GM12801 (cell line): ENCODE results near the gene SDCCAG8.

Source experiments
- CTCF ChIP-seq: IDR thresholded peaks from one replicate; pipeline ENCODE4 v1.5.1; 2011; ENCODE audit warnings: control low read depth; ENCODE audit not compliant: insufficient read length; ENCODE audit errors: extremely low read depth

Gene SDCCAG8

DNA sequence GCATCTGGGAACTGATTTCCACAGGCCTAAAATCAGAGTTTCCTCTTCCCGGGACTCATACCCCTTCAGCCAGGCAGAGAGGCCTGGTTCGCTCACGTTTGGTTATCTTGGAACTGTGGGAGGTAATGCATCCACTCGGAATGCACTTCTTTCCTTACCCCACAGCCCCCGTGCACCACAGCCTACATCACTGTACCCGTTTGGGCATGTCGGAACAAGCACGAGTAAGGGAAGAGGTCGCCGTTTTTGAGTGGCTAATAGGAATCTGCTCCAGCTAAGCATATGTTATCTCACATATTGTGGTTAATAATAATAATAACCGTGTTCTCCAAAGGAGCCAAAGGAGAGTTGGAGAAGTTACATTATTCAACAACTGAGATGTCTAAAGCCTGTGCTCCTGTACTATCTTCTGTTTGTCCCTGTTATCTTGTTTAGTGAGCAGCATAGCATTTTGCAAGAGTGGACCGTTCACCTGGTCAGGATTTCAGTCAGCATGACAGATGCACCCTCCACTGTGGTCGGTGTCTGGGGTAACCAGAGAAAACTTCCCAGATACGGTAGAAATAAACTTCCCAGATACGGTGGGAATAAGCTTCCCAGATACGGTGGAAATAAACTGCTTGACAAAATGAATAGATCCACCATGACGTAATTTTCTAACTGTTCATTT, 198.6 kb downstream of the SDCCAG8 start:
- TF ChIP-seq CTCF, result no peak

GRCh38 chr1:243455760-243456651, 200.2 kb downstream of the SDCCAG8 start:
- no peak for TF ChIP-seq CTCF

DNA sequence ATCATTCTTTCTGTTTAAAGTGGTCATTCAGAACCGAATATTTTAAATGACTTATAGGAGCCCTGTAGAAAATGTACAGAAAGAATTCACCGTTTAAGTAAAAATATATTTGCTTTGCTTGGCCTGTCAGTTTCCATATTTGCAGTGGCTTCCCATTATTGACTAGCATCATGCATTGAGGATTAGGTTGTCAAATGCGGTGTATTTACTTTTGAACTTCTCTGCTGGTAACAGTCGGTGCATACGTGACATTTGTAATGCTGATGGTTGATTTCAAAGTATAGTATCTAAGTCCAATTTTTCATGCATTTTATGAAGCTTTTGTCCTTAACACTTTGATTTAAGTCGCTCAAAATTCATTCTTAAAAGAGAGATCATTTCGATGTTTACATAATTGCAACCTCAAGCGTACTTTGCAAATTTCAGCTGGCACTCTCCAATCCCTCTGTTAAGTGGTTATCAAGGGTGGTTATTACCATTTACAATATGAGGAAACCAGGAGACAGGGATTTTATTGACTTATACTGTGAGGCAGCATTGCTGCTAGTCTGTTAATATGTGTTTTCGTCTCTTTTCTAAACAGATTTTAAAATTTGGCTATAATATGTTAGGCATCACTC, 201.6 kb downstream of the SDCCAG8 start:
- TF ChIP-seq CTCF, result no peak

GRCh38 chr1:243459059-243459458, 203.2 kb downstream of the SDCCAG8 start:
- no peak for TF ChIP-seq CTCF

DNA sequence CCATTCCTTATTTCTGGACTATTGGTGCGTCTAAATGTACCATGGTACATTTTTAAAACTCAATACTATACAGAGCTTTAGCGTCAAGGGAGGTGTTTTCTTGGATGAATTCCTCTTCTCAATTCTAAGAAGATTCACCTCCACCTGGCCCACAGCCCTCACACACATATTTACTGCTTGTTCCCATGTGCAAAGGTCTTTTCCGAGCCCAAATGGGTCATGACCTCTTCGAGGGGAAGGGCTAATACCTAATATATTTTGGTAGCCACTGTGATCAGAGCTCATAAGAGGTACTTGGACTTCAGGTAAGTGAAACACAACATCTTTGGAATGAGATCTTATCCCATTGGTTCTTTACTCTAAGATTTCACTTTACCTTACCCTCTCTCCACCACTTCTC, 205.9 kb downstream of the SDCCAG8 start:
- no peak for TF ChIP-seq CTCF

DNA sequence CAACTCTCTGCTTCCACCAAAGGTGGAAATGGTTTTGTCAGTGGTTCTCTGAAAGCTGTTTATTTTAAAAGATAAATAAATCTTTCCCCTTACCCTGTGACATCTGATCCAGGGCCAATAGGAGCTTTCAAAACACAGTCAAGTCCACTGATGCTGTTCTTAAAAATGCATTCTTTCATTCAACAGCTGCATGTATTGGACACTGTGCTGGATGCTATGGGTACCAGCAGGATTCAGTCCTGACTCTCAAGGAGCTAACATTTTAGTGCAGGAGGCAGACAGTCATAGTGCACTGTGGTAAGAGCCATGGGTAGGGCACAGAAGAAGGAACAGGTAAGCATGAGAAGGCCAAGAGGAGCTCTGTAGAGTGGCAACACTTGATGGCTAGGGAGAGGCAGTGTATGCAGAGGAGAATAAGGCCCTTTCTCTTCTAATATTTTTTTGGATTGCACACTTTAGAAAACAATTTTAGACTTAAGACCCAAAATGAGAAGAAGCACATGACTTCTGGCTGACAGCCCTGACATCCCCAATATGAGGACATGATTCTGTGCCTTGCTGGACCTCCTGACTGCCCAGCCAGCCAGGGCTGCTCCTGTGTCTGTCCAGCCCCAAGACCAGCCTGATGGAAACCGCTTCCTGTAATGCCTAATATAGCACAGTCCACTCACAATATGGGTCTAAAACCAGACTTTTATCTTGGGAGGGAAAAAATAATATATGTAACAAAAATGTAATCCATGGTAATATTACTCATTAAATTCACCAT, 207.3 kb downstream of the SDCCAG8 start:
- TF ChIP-seq CTCF, result no peak

GRCh38 chr1:243465081-243465480, 209.2 kb downstream of the SDCCAG8 start:
- TF ChIP-seq CTCF, result no peak
